HG03558 (cell line): ENCODE data around the gene CLSTN1.
"Not testable (repeated sequence)": the region's sequence is repeated elsewhere in the genome, so short reads cannot be mapped to it uniquely, and the experiment has no call there.

Experiments
- ATAC-seq: cut with Tn5 transposase; IDR thresholded peaks from one replicate; pipeline ENCODE4 v1.9.1; 2021; ENCODE audit warnings: moderate number of reproducible peaks; ENCODE audit not compliant: unreplicated experiment; ENCODE audit errors: extremely low read depth

CLSTN1 gene

DNA sequence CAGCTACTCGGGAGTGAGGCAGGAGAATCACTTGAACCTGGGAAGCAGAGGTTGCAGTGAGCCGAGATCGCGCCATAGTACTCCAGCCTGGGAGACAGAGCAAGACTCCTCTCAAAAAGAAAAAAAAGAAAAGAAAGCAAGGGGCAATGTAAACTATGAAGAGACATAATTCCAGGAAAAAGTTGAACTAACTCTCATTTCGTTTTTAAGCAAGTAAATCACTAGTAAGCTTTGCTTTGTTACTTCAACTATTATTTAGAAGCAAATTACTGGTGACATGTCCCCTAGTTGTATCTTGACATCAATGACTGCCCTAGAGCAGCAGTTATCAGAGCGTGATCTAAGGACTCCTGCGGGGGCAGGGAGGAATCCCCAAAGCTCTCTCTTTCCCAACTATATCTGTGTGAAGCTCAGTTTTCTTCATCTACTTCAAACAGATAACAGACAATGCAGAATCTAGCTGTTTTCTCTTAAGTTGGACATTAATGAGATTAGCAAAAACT is 18.7 kb downstream of the CLSTN1 start:
- no peak for ATAC-seq

DNA sequence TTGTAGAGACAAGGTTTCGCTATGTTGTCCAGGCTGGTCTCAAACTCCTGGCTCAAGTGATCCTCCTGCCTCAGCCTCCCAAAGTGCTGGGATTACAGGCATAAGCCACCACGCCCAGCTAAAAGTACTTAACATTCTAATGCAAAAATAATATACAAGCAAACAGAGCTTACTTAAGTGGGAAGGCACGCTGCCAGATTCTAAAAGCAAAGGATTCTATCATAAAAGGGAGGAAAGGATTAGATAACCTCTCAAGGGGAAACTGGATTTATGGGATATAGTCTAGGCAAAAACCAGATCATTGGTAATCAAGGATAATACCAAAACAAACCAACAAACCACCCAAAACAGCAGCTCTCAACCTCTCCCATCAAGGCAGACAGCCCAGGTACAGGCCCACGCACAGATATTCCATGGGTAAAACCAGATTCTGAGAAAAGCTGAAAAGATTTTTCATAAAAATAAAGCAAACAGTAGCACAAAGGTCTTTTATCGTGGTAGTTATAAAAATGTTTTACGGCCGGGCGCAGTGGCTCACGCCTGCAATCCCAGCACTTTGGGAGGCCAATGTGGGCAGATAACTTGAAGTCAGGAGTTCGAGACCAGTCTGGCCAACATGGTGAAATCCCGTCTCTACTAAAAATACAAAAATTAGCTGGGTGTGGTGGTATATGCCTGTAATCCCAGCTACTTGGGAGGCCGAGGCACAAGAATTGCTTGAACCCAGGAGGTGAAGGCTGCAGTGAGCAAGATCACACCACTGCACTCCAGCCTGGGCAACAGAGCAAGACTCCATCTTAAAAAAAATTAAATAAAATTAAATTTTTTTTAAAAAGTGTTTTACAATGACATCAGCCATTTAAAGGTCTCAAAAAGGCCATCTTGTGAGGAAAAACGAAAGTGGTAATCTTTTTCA is 20.5 kb downstream of the CLSTN1 start:
- ATAC-seq: not testable (repeated sequence)

DNA sequence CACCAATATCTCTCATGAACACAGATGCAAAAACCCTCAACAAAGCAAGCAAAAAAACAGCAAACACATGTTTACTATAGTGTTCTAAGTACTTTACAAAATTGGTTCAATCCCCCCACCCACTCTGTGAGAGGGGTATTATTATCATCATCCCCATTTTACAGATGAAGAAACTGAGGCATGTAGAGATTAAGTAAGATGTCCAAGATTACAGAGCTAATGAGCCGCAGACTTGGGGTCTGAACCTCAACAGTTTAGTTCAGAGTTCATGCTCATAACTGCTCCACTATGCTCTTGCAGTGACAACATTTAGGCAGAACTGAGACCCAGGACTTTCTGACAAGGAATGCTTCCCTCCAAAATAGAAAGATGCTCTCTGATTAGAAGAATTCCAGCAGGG is 21.9 kb downstream of the CLSTN1 start:
- no peak for ATAC-seq

GRCh38 chr1:9798236-9799130 is 25.3 kb downstream of the CLSTN1 start:
- ATAC-seq: no peak

DNA sequence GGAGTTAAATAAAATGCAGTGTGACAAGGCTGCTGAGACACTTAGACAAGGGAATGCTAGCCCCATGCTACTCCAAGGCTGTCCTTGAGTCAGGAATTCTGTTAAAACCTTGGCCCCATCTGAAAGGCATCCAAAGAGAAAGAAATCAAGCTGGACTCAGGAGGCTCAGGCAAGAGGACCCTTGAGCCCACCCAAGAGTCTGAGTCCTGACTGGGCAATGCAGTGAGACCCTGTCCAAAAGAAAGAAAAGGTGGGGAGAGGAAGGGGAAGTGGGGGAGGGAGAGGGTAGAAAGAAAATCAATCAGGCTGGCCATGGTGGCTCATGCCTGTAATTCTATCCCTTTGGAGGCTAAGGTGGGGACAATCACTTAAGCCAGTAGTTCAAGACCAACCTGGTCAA is 26.7 kb downstream of the CLSTN1 start:
- ATAC-seq: no peak

DNA sequence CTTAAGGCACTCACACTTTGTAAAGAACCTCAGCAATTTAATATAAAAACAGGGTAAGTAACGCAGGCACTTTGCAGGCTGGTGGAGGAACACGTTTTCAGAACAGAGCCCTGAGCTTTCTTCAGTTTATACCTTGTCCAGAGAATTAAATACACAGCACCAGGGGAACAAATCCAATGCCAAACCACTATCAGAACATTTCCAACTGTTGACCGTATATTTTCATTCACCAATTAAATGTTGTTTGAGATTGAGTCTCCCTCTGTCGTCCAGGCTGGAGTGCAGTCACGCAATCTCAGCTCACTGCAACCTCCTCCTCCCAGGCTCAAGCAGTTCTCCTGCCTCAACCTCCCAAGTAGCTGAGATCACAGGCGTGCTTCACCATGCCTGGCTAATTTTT is 29.7 kb downstream of the CLSTN1 start:
- no peak for ATAC-seq

GRCh38 chr1:9793291-9793690 is 30.5 kb downstream of the CLSTN1 start:
- no peak for ATAC-seq

DNA sequence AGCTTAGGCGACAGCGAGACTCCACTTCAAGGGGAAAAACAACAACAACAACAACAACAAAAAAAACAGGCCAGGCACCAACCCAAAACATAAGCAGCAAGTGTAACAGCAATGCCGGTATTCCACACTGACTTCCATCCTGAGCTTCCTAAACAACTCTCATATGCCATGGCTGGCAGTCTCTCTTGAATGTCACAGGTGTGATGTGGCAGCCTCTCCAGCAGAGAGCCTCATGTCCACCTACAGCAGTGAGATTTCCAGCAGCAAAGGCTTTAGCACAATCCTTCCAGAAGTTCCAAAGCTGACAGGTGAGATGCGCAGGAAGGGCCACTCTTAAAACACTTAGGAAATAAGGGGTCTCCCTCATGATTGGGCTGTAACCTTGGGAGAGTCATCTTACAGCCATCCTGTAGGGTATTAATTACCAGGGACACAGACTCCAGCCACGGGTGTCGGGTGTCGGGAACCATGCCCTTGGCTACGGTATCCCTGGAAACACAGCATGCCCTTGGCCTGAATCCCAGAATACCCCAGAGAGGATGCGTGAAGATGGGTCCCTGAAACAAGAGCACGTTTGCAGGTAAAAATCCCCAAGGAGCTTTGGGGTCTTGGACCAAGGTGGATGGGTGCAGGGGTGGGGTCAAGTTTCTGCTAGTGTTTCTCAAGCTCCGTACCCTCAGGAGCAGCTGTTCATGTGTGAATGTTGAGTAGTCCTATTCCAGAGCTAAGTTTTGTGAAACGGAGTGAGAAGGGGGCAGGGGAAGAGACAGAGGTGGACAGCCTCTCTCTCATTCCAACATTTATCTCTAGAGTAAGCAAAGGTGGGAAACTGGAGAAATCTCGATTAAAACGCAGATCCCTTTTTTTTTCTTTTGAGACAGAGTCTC is 31.4 kb downstream of the CLSTN1 start:
- no peak for ATAC-seq

DNA sequence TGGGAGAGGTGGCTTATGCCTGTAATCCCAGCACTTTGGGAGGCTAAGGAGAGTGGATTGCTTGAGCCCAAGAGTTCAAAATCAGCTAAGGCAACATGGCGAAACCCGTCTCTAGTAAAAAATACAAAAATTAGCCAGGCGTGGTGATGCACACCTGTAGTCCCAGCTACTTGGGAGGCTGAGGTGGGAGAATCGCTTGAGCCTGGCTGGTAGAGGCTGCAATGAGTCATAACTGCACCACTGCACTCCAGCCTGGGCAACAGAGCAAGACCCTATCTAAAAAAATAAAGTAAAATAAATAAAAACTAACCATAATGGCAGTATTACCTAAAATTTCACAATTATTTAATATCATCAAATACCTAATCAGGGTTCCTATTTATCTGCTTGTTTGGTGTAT is 34.1 kb downstream of the CLSTN1 start:
- not testable (repeated sequence) for ATAC-seq

- no peak for ATAC-seq
These were observed 36.1 kb downstream of the CLSTN1 start for GRCh38 chr1:9787702-9788101.

DNA sequence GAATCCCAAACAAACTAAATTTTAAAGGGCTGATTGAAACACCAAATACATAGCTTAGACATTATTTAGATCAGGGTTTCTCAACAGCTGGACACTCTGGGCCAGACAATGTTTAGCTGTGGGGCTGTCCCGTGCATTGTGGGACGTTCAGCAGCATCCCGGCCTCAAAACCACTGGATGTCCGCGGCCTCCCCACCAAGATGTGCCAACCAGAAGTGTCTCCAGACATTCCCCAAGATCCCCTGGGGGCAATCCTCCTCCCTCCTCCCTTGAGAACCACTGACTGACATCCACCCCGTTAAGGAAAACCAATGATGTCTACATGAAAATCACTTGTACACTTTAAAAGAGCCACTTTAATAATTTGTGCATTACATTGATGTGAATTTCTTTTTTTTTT is 38.4 kb downstream of the CLSTN1 start:
- no peak for ATAC-seq

DNA sequence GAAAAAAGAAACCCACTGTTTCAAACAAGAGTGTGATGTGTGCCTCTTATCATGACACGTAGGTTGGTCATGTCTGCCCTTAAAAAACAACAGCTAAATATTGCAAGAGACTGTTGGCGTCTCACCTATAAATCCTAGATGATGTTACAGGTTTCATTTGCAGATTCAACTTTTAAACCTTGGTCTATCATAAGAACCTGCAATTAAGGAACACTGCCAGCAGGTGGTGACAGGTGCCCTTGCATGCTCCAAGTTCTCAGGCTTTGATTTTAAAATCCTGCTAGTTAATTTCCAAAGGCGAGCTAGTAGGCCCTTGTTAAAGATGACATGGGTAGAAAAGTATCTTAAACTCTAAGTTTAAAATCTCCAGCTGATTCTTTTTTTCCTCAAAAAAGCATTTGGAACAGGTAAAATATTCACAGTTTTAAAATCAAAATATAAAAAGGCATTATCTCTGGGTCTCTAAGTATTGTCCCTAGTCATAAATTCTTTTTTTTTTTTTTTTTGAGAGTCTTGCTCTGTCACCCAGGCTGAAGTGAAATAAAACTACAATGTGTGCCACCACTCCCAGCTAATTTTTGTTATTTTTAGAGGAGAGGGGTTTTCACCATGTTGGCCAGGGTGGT is 39.1 kb downstream of the CLSTN1 start:
- no peak for ATAC-seq

GRCh38 chr1:9782897-9783296 is 40.9 kb downstream of the CLSTN1 start:
- no peak for ATAC-seq

GRCh38 chr1:9782116-9782751 is 41.5 kb downstream of the CLSTN1 start:
- ATAC-seq: no peak

DNA sequence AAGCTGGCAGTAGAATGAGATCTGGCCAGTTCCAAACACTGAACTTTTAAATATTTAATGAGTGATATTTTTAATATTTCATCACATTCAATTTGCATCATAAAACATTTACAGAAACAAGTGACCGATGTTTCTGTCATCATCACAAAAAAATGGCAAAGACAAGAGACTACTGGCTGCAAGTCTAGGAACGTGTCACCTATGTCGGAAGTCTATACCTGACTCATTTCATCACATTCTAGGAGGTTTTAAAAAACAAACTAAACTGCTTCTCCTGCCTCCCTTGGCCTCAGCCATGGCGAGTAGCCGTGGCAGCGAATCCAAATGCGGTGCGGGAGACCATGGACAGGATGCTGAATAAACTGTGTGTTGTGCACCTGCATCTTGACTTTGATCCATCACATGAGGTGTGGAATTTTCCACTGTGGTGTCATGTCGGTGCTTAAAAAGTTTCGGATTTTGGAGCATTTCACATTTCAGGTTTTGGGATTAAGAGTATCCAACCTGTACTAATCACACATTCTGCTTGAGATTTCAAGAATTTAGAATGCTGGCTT is 43.1 kb downstream of the CLSTN1 start:
- no peak for ATAC-seq

- ATAC-seq: no peak
These were observed 44.9 kb downstream of the CLSTN1 start for GRCh38 chr1:9778905-9779304.

DNA sequence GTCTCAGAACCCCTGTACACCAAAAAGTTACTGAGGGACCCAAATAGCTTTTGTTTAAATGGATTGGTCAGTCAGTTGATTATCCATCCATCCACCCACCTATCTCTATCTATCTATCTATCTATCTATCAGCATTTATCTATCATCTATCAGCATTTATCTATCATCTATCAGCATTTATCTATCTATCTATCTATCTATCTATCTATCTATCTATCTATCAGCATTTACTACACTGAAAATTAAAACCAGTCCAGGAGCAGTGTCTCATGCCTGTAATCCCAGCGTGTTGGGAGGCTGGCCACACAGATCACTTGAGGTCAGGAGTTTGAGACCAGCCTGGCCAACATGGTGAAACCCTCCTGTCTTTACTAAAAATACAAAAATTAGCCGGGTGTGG is 47.1 kb downstream of the CLSTN1 start:
- ATAC-seq: no peak

- ATAC-seq: no peak
These were observed 48.8 kb downstream of the CLSTN1 start for GRCh38 chr1:9774712-9775679.
